Gastroesophageal sphincter (tissue), 3 donors: ENCODE data around the gene SPRR1B.
"Not testable (repeated sequence)": the region's sequence is repeated elsewhere in the genome, so short reads cannot be mapped to it uniquely, and the experiment has no call there.

Experiments
- POLR2A ChIP-seq, 2 donors: fragments of 450-650 bp; IDR thresholded peaks; one replicate each; pipeline ENCODE4 v1.6.1; 2017; ENCODE audit warnings: antibody characterized with exemption in 2 of 2, mild to moderate bottlenecking in 2 of 2, moderate library complexity in 1 of 2
- POLR2AphosphoS5 ChIP-seq: sonication (generic); formaldehyde crosslinking; IDR thresholded peaks from one replicate; pipeline ENCODE4 v1.6.1; 2017; ENCODE audit warnings: antibody characterized with exemption
- TF ChIP-seq, protein P1 (sequence below), 4 experiments: fragments of 200-600 bp in 2 of 4; fragments of 450-650 bp in 2 of 4; sonication (generic) in 1 of 4; IDR thresholded peaks; one replicate each; pipeline ENCODE4 v1.5.1; 2017 to 2019; ENCODE audit warnings: antibody characterized with exemption in 4 of 4, mild to moderate bottlenecking in 2 of 4, moderate library complexity in 2 of 4

DNA sequence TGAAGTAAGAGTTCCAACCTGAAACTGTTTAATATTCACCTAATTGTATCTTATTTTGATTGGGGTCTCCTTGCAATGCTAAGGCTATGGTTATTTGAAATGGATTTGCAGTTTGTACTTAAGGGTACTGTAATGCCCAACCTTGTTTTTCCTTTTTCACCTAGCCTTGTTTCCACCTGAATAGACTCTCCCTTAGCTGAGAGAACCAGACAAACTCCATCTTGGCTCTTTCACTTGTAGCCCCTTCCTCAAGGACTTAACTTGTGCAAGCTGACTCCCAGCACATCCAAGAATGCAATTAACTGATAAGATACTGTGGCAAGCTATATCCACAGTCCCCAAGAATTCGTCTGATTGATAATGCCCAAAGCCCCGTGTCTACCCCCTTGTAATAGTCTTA is 9.2 kb upstream of the SPRR1B start:
- TF ChIP-seq, protein P1, sequence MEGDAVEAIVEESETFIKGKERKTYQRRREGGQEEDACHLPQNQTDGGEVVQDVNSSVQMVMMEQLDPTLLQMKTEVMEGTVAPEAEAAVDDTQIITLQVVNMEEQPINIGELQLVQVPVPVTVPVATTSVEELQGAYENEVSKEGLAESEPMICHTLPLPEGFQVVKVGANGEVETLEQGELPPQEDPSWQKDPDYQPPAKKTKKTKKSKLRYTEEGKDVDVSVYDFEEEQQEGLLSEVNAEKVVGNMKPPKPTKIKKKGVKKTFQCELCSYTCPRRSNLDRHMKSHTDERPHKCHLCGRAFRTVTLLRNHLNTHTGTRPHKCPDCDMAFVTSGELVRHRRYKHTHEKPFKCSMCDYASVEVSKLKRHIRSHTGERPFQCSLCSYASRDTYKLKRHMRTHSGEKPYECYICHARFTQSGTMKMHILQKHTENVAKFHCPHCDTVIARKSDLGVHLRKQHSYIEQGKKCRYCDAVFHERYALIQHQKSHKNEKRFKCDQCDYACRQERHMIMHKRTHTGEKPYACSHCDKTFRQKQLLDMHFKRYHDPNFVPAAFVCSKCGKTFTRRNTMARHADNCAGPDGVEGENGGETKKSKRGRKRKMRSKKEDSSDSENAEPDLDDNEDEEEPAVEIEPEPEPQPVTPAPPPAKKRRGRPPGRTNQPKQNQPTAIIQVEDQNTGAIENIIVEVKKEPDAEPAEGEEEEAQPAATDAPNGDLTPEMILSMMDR (IDR thresholded peaks at IDR 0.05): not testable (repeated sequence)
- not testable (repeated sequence) for TF ChIP-seq POLR2A (IDR thresholded peaks at IDR 0.05); POLR2AphosphoS5
